Adrenal gland (tissue), 12 donors: ENCODE data around the gene MAFF. TPM values are rescaled to one million over a fixed set of nuclear protein-coding genes. Genes with fewer than 3 reads are reported as not detected.

Experiments
- DNase-seq, 7 donors: peaks; one replicate each; pipeline ENCODE4 v3.0.0-alpha.2; 2019 to 2020
- H3K27ac ChIP-seq, 5 donors: fragments of 200-600 bp; sonication (generic) in 4 of 5; 1 replicate in 3 of 5; 2 replicates in 2 of 5; pipeline versions ENCODE4 v1.5.1 to v1.8.0; 2016 to 2020; ENCODE audit warnings: mild to moderate bottlenecking in 1 of 5
- H3K27me3 ChIP-seq: fragments of 200-600 bp; 2 replicates; pipeline ENCODE4 v1.8.0; 2021
- H3K36me3 ChIP-seq, 2 donors: fragments of 200-600 bp; replicated peaks in 1 of 2; 1 replicate in 1 of 2; 2 replicates in 1 of 2; pipeline versions ENCODE4 v1.5.1 to v1.8.0; 2018 to 2022
- H3K4me1 ChIP-seq, 2 donors: fragments of 200-600 bp; replicated peaks in 1 of 2; 1 replicate in 1 of 2; 2 replicates in 1 of 2; pipeline versions ENCODE4 v1.5.1 to v1.8.0; 2018 to 2021
- H3K4me3 ChIP-seq, 4 donors: fragments of 200-600 bp; sonication (generic) in 3 of 4; one replicate each; pipeline ENCODE4 v1.5.1; 2016 to 2018
- H3K9me3 ChIP-seq, 3 donors: fragments of 200-600 bp; sonication (generic) in 1 of 3; replicated peaks in 1 of 3; 1 replicate in 2 of 3; 2 replicates in 1 of 3; pipeline versions ENCODE4 v1.5.1 to v1.8.0; 2016 to 2021
- POLR2A ChIP-seq, 2 donors: fragments of 450-650 bp; IDR thresholded peaks; one replicate each; pipeline ENCODE4 v1.6.1; 2017; ENCODE audit warnings: antibody characterized with exemption in 2 of 2, mild to moderate bottlenecking in 2 of 2, moderate library complexity in 1 of 2
- WGBS, 4 donors: extraction: QIAGEN DNeasy Blood & Tissue Kit in 2 of 4; methylation state at CpG; one replicate each; pipeline versions ENCODE4 v1.1.5 to v1.1.7; 2013 to 2017; 5-methylcytosine and 5-hydroxymethylcytosine counted together
- intact Hi-C, 2 donors: fragments of 100-400 bp; cut with DNase I; formaldehyde crosslinking; loops; one replicate each; pipeline versions ENCODE4 v1.14.1 to v1.15.0; 2022 to 2023
- polyA plus RNA-seq, 3 donors: library from polyadenylated mRNA; stranded (reverse); fragments of 200-250 nt in 2 of 3; fragments of 350-450 nt in 1 of 3; fragmentation: Illumina TruSeq in 1 of 3; extraction: RNeasy Lipid Tissue Mini Kit (QIAGEN cat#74804) in 1 of 3; gene quantifications; one replicate each; pipeline ENCODE4 v1.2.3, GENCODE V29; 2013 to 2014
- total RNA-seq, 9 donors: library from RNA; depleted of rRNA in 4 of 9; stranded (reverse); fragments of >200 nt in 4 of 9; fragments of 120-200 nt in 1 of 9; fragmentation: NEBNext Ultra II Directional in 1 of 9; extraction: Animal tissue kit (Norgen Biotek cat#: 25700) in 1 of 9; gene quantifications; one replicate each; pipeline versions ENCODE4 v1.1.0 to v1.2.4, GENCODE V29; 2013 to 2023
- TF ChIP-seq, protein P1 (sequence below), 6 experiments: fragments of 450-650 bp in 4 of 6; fragments of 200-600 bp in 2 of 6; sonication (generic) in 1 of 6; IDR thresholded peaks; 1 replicate in 5 of 6; 2 replicates in 1 of 6; pipeline versions ENCODE4 v1.5.1 to v1.8.0; 2016 to 2021; ENCODE audit warnings: antibody characterized with exemption in 6 of 6, mild to moderate bottlenecking in 2 of 6, moderate library complexity in 1 of 6
- donor health status: healthy with polysubstance abuse.
- donor health status: Bipolar disorder and iron deficiency.
- donor health status: DM: yes; HTN: yes; CAD: no.
- donor health status: DM: no; HTN: no; CAD: no.
- donor health status: DM: no; HTN: no; CAD: no.
- donor health status: DM: yes; HTN: yes; CAD: no.

MAFF gene
- total and polyA plus RNA-seq, 12 donors: 1.9 to 23.4 (median 13.9) TPM

DNA sequence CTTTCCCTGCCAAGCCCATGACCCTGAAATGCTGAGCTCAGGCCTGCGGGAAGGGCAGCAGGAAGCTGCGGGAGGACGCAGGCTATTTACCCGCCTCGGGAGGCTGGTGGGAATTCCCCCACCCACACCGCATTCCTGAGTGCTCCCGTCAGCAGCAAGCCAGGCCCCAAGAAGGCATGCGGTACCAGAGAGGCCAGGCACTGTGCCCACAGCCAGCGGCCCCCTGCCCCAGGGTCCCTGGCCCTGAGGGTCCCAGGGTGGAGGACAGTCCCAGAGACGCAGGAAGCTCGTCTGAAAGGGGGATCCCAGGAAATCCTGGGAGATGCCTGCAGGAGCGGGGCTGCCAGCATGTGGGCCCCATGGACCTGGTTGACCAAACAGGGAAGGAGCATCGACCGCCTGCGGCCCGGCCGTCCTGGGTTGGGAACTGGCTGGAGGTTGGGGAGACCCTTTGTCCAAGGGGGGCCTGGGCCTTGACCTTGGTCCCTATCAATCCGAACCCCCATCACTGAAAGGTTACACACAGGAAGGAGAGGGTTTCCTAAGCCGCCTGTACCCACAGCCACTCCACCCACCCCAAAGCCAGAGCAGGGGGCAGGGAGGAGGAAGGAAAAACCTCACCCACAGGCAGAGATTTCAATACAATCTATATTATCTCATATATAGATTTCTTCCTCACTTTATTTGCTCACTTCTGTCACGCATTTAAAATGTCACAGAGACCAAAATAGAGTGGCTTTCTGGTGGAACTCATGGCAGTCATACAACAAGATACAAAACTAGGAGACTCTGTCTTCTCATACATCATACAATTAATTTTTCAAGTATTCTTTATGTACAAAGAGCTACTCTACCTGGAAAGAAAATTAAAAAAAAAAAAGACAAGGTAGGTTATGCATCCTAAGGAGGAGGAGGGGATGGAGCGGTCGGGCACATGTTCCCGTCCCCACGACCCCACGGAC lies 17.1 kb downstream of the MAFF start:
- H3K27me3 ChIP-seq: no peaks in the 10 kb centered on the region
- no peaks in the 10 kb centered on the region for H3K9me3 ChIP-seq
- H3K4me3 ChIP-seq: no peak overlapping the region
- intact Hi-C loops: no loop called here
- peak in 1 of 2 donors; percentile 41 for TF ChIP-seq POLR2A (IDR thresholded peaks at IDR 0.05)
- TF ChIP-seq, protein P1, sequence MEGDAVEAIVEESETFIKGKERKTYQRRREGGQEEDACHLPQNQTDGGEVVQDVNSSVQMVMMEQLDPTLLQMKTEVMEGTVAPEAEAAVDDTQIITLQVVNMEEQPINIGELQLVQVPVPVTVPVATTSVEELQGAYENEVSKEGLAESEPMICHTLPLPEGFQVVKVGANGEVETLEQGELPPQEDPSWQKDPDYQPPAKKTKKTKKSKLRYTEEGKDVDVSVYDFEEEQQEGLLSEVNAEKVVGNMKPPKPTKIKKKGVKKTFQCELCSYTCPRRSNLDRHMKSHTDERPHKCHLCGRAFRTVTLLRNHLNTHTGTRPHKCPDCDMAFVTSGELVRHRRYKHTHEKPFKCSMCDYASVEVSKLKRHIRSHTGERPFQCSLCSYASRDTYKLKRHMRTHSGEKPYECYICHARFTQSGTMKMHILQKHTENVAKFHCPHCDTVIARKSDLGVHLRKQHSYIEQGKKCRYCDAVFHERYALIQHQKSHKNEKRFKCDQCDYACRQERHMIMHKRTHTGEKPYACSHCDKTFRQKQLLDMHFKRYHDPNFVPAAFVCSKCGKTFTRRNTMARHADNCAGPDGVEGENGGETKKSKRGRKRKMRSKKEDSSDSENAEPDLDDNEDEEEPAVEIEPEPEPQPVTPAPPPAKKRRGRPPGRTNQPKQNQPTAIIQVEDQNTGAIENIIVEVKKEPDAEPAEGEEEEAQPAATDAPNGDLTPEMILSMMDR (IDR thresholded peaks at IDR 0.05): no peak
- 43 to 88% (median 60%) methylated on average over 14 to 25 of the region's 25 CpGs for WGBS, 4 donors
- peaks cover 0 to 10% of the 10 kb centered on the region in 2 donors for H3K36me3 ChIP-seq
- DNase-seq: peak; percentile 84 to 93 (median 92)
- H3K4me1 ChIP-seq: peaks cover 17 to 31% of the 10 kb centered on the region in 2 donors
- H3K27ac ChIP-seq: peak overlapping the region; percentile 64 to 97 (median 89)

- TF ChIP-seq, protein P1 (IDR thresholded peaks at IDR 0.05): no peak
- no peak for TF ChIP-seq POLR2A (IDR thresholded peaks at IDR 0.05)
- H3K36me3 ChIP-seq: peaks cover 0 to 14% of the 10 kb centered on the region in 2 donors
- H3K4me3 ChIP-seq: no peak overlapping the region
- H3K27ac ChIP-seq: peak overlapping the region in 4 of 5 donors; percentile 73 to 92 (median 86)
- 81 to 86% (median 84%) methylated on average over 10 of the region's 10 CpGs for WGBS, 4 donors
- no peaks in the 10 kb centered on the region for H3K27me3 ChIP-seq
- intact Hi-C loops: loop anchor here in 1 of 2 donors (10.0 kb wide), 1 partner anchor 105 kb away; the partner anchor contains the start of gene BAIAP2L2
- DNase-seq: no peak
- H3K9me3 ChIP-seq: no peaks in the 10 kb centered on the region
- H3K4me1 ChIP-seq: peaks cover 13 to 24% of the 10 kb centered on the region in 2 donors
These were observed 17.8 kb downstream of the MAFF start for GRCh38 chr22:38219632-38220031.

- DNase-seq: no peak
- H3K4me3 ChIP-seq: no peak overlapping the region
- 85 to 90% (median 87%) methylated on average over 4 to 8 of the region's 8 CpGs for WGBS, 4 donors
- peaks cover 13 to 21% of the 10 kb centered on the region in 2 donors for H3K4me1 ChIP-seq
- peak overlapping the region in 4 of 5 donors; percentile 73 to 92 (median 86) for H3K27ac ChIP-seq
- no peaks in the 10 kb centered on the region for H3K27me3 ChIP-seq
- TF ChIP-seq, protein P1 (IDR thresholded peaks at IDR 0.05): no peak
- no peak for TF ChIP-seq POLR2A (IDR thresholded peaks at IDR 0.05)
- peaks cover 0 to 20% of the 10 kb centered on the region in 2 donors for H3K36me3 ChIP-seq
- intact Hi-C loops: loop anchor here in 1 of 2 donors (10.0 kb wide), 1 partner anchor 105 kb away; the partner anchor contains the start of gene BAIAP2L2
- no peaks in the 10 kb centered on the region for H3K9me3 ChIP-seq
These were observed 18.4 kb downstream of the MAFF start for GRCh38 chr22:38220163-38220562.

GRCh38 chr22:38220653-38221386 lies 19.0 kb downstream of the MAFF start:
- Histone ChIP-seq H3K27ac (peak overlapping the region in 2 of 5 donors; percentile 21 to 83), H3K27me3 (no peaks in the 10 kb centered on the region), H3K4me1 (peaks cover 13 to 21% of the 10 kb centered on the region in 2 donors), H3K36me3 (peaks cover 0 to 23% of the 10 kb centered on the region in 2 donors), H3K9me3 (no peaks in the 10 kb centered on the region), H3K4me3 (no peak overlapping the region)
- TF ChIP-seq, protein P1 (IDR thresholded peaks at IDR 0.05): no peak
- no peak for TF ChIP-seq POLR2A (IDR thresholded peaks at IDR 0.05)
- DNase-seq: no peak
- intact Hi-C loops: loop anchor here in 1 of 2 donors (10.0 kb wide), 1 partner anchor 106 kb away; the partner anchor contains the start of gene BAIAP2L2
- WGBS, 4 donors: 86 to 100% (median 90%) methylated on average over 8 to 22 of the region's 22 CpGs
